ENCODE data around the gene SCAF8. TPM values are rescaled to one million over a fixed set of nuclear protein-coding genes. Genes with fewer than 3 reads are reported as not detected.

The SCAF8 gene
- total and polyA plus RNA-seq, 2 of the 8 experiments (the other 6 are each of a cell fraction or from before 2014, with no cell fraction given): 20.3 to 46.3 TPM

GRCh38 chr6:154800338-154800737 lies 67.1 kb downstream of the SCAF8 start:
- H3K79me2 ChIP-seq (ENCODE audit: control insufficient read depth in 1 of 2, insufficient read depth in 2 of 2, low read length in 2 of 2): peaks cover 0 to 5% of the 10 kb centered on the region in 2 experiments; a peak in 1 of 4 replicates
- TF ChIP-seq POLR2AphosphoS5 (IDR thresholded peaks at IDR 0.05; ENCODE audit: low read depth, low read length) (no peak), EGR1 (IDR thresholded peaks at IDR 0.05; ENCODE audit: borderline replicate concordance, low read depth, low read length) (no peak), SAP30 (IDR thresholded peaks at IDR 0.05; ENCODE audit: insufficient read depth, insufficient replicate concordance, low read length) (no peak), POU5F1 (IDR thresholded peaks at IDR 0.05; ENCODE audit: low read depth, low read length) (no peak), SP1 (IDR thresholded peaks at IDR 0.05; ENCODE audit: low read depth, low read length) (no peak), JUN (IDR thresholded peaks at IDR 0.05; ENCODE audit: low read depth, low read length) (no peak), JUND (IDR thresholded peaks at IDR 0.05; ENCODE audit: low read length) (no peak), SP2 (IDR thresholded peaks at IDR 0.05; ENCODE audit: low read length) (no peak), E2F6 (IDR thresholded peaks at IDR 0.05) (no peak), KDM5A (IDR thresholded peaks at IDR 0.05; ENCODE audit: low read length) (no peak), BACH1 (IDR thresholded peaks at IDR 0.05; ENCODE audit: low read length) (no peak), CEBPB (IDR thresholded peaks at IDR 0.05; ENCODE audit: low read depth, low read length) (no peak), ATF3 (IDR thresholded peaks at IDR 0.05; ENCODE audit: insufficient read depth, low read depth, low read length) (no peak), CHD1 (IDR thresholded peaks at IDR 0.05; ENCODE audit: low read depth, low read length) (no peak), RFX5 (IDR thresholded peaks at IDR 0.05; ENCODE audit: borderline replicate concordance, low read depth, low read length) (no peak)

More at GRCh38 chr6:154800338-154800737, 67.1 kb downstream of the SCAF8 start:
- no peaks in the 10 kb centered on the region for H3K79me1 ChIP-seq (ENCODE audit: low read depth, low read length)
- no peak overlapping the region for H3K4me2 ChIP-seq (ENCODE audit: insufficient read depth in 1 of 2, low read depth in 2 of 2, low read length in 2 of 2)
- no peaks in the 10 kb centered on the region for H3K9me3 ChIP-seq (ENCODE audit: insufficient read depth in 2 of 2, low read depth in 1 of 2, low read length in 1 of 2)
- no peak overlapping the region for H3K14ac ChIP-seq (ENCODE audit: insufficient read length)
- no peak overlapping the region for H3K56ac ChIP-seq (replicated peaks; ENCODE audit: insufficient read length, low read depth, low read length)
- no peak overlapping the region for H2BK12ac ChIP-seq (ENCODE audit: low read depth, low read length)
- no peak overlapping the region for H3K27ac ChIP-seq (ENCODE audit: low read depth, low read length)
- no peak overlapping the region for H3K4me3 ChIP-seq (ENCODE audit: extremely low read depth in 1 of 4, insufficient read depth in 2 of 4, low read depth in 3 of 4, low read length in 4 of 4)
- ChIA-PET CTCF (ENCODE audit: partially characterized antibody) (interaction anchor here (0.9 to 4.1 kb wide), 2 partner anchors 53 to 126 kb away, joined by 3 to 22 read pairs; no protein-coding TSS in a partner anchor), POLR2A (ENCODE audit: partially characterized antibody) (interaction anchor here (1.4 kb wide), 1 partner anchor 14 kb away, joined by 3 read pairs; no protein-coding TSS in a partner anchor)
- H2BK20ac ChIP-seq (ENCODE audit: low read length): no peak overlapping the region
- DNase-seq (ENCODE audit: low read depth in 1 of 2, low spot score in 2 of 2) (no peak), FAIRE-seq (no peak)
- no peak overlapping the region for H4K91ac ChIP-seq (replicated peaks; ENCODE audit: insufficient read length, low read length)
- no peak overlapping the region for H4K5ac ChIP-seq (ENCODE audit: insufficient read length, low read depth, low read length)
- H2BK15ac ChIP-seq (ENCODE audit: low read length): no peak overlapping the region
- H2AFZ ChIP-seq (ENCODE audit: low read length): no peak overlapping the region
- no peaks in the 10 kb centered on the region for H3K4me1 ChIP-seq (replicated peaks in 1 of 4; ENCODE audit: control insufficient read depth in 3 of 4, insufficient read depth in 4 of 4, low read length in 3 of 4)
- H4K20me1 ChIP-seq (replicated peaks in 1 of 2; ENCODE audit: control insufficient read depth in 1 of 2, insufficient read depth in 2 of 2, low read length in 2 of 2): no peaks in the 10 kb centered on the region
- no peak overlapping the region for H2BK120ac ChIP-seq (replicated peaks; ENCODE audit: low read depth, low read length)
- no peak overlapping the region for H2AK5ac ChIP-seq (ENCODE audit: low read depth, low read length)
- no peaks in the 10 kb centered on the region for H3K23me2 ChIP-seq (ENCODE audit: low read depth, low read length)
- H3K4ac ChIP-seq (replicated peaks; ENCODE audit: insufficient read length, low read depth, low read length): no peak overlapping the region
- H3K23ac ChIP-seq (ENCODE audit: insufficient read length): no peak overlapping the region
- H4K8ac ChIP-seq (ENCODE audit: extremely low read depth, insufficient read depth, low read length): no peak overlapping the region
- H3K36me3 ChIP-seq (ENCODE audit: control insufficient read depth in 2 of 4, insufficient read depth in 4 of 4, low read length in 3 of 4): peaks cover 0 to 51% (median 3%) of the 10 kb centered on the region in 4 experiments; a peak in 3 of 8 replicates
- H3K18ac ChIP-seq (ENCODE audit: extremely low read depth, low read length): no peak overlapping the region
- H3K9ac ChIP-seq (replicated peaks in 1 of 4; ENCODE audit: extremely low read depth in 1 of 4, low read depth in 3 of 4, low read length in 3 of 4): no peak overlapping the region
- no peak overlapping the region for H2BK5ac ChIP-seq (ENCODE audit: low read depth, low read length)
- no peaks in the 10 kb centered on the region for H3K27me3 ChIP-seq (replicated peaks in 1 of 4; ENCODE audit: control insufficient read depth in 3 of 4, extremely low read depth in 1 of 4, insufficient read depth in 3 of 4, low read length in 3 of 4)
